Measurements from ENCODE around the gene ELF1.
A peak's percentile ranks its signal among the peaks of the same experiment; 100 is the strongest.

Gene ELF1

GRCh38 chr13:41005704-41006103, 13.4 kb downstream of the ELF1 start:
- no peak for DNase-seq

DNA sequence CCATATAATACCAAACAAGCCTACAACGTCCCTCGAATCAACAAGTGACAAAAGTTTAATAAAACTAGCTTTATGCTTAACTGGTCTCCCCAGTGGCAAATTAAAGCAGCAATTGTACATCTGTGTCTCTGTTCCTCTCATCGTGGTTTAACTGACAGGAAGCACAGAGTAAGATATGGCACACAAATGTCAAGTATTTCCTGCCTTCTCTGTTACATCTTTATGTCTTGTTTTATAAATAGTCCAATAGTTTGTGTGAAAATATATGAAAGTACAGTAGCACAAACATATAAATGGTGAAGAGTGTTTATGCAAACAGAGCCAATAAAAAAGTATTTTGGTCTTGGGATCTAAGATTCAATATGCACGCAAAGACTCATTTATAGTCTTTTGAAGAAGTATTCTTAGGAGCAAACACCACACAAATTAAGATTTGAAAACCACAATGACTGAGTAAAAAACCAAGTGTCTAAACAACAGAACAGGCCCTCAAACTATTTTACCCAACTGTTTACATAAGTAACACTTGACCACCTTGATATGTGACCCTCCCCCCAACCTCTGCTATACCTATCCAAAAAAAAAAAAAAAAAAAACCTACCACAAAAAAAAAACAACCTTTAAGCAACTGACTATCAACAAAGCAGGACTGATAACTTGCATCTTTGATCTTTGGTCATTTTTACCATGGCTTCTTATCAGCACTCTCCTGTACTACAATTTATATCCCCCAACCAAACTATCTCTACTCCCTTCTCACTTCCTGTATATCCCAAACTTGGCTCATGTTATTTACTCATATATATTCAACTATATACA, 14.0 kb downstream of the ELF1 start:
- no peak for DNase-seq

GRCh38 chr13:41002606-41003005, 16.5 kb downstream of the ELF1 start:
- no peak for DNase-seq

DNA sequence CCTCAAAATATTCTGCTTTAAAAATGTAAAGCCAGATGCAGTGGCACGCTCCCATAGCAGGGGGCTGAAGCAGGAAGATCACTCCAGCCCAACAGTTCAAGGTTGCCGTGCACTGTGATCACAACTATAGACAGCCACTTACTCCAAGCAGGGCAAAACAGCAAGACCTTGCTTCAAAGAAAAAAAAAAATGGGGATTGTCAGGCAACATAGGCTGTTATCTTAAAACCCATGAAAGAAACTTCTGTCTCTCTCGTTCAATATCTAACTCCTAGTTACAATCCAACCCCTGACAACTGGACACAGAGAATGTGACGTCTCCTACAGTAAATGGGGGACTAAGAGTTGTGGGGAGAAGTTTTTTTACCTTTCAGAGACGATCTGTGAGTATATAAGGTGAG, 17.4 kb downstream of the ELF1 start:
- DNase-seq = no peak

DNA sequence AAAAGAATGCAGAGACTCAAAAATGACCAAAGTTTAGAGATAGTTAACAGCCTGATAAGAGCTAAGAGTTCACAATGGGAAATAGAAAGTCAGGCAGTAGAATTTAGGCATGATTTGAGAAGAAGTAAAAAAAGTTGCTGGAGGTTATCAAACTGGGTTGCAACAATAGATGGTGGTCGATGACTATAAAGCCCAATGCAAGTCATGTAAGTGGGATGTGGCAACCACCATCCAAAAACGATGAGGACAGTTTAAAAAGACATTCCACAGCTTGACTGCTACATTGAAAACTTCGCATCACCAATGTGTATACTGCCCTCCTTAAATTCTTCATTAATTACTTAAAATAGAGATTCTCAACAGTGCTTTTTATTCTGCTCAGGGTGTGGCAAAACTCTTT, 19.7 kb downstream of the ELF1 start:
- no peak for DNase-seq

DNA sequence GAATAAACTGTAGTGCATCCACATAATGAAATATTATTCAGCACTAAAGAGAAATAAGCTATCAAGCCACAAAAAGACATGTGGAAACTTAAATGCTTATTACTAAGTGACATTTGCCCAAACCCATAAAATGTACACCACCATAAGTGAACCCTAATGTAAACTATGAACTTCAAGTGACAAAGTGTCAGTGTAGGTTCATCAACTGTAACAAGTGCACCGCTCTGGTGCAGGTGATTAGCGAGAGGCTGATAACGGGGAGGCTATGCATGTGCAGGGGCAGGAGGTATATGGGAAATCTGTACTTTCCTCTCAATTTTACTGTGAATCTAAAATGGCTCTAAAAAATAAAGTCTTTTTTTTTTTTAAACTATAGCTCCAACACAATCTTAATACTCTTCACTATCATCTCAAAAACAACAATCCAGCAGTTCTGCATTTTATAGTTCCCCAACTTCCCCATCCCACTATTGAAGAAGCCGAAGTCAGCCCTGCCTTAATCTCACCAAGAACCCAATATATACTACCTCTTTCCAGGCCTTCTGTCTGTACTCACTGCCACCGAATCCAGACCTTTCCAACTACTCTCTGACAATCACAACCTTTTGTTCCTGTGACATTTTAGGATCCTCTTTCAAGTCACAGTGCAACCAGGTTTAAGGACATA, 22.6 kb downstream of the ELF1 start:
- no peak for DNase-seq

GRCh38 chr13:40995997-40996396, 23.1 kb downstream of the ELF1 start:
- no peak for DNase-seq

DNA sequence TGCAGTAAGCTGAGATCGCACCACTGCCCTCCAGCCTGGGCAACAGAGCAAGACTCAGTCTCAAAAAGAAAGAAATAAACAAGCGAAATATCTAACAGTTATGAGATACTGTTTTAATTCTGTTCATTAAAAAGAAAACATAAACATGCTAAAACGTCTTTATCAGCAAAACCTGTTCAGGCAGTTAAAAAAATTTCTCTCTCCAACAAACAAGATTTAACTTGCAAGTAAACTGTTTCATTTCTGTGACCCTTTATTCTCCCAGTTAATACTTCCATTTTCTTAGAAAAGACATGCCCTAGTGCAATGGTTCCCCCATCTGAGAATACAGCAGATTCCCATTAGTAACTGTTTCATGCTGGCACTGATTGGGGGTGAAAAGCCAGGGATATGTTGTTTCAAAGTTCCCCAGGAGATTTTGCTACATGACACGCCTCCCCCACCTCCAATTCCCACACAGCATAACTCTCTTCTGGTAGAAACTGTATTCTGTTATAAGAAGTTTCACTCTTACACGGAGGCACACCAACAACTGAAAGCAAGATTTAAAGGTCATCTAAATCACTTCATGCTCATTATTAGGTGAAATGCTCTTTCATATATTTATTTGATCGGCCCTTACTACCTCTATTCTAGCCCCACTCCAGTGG, 24.4 kb downstream of the ELF1 start:
- no peak for DNase-seq

- peak; percentile 66 for DNase-seq
These were observed 25.1 kb downstream of the ELF1 start for GRCh38 chr13:40993987-40994386.

GRCh38 chr13:40992678-40993518, 26.2 kb downstream of the ELF1 start:
- peak; percentile 62 for DNase-seq

DNA sequence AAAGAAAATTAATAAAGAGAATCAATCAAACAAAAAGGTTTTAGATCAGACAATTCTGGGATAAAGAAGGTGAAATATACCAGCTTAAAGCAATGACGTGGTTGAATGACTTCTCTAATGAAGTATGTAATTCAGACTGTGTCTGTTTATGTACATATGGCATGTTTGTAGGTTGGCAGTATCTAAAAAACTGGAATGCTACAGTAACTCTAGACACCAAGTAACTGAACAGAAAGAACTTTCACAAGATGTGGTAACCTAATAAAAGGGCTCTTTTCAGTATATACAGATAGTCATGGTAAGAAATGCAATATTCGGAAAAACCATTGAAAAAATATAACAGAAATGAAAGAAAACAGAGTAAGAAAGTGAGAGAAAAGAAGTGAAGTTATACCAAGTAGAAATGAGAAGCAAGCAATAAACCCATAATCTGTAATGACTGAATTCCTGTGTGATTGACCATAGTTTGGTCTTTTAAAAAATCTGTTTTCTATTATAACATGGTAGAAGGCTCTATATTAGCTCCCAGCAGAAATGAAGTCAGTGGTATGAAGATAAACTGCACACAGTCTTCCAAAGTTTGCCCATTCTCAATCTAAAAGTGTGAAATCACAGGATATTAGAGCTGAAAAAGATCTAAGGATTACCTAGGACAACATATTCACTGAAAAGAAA, 31.4 kb downstream of the ELF1 start:
- DNase-seq = no peak

- peak; percentile 19 for DNase-seq
These were observed 32.8 kb downstream of the ELF1 start for GRCh38 chr13:40986101-40986856.

DNA sequence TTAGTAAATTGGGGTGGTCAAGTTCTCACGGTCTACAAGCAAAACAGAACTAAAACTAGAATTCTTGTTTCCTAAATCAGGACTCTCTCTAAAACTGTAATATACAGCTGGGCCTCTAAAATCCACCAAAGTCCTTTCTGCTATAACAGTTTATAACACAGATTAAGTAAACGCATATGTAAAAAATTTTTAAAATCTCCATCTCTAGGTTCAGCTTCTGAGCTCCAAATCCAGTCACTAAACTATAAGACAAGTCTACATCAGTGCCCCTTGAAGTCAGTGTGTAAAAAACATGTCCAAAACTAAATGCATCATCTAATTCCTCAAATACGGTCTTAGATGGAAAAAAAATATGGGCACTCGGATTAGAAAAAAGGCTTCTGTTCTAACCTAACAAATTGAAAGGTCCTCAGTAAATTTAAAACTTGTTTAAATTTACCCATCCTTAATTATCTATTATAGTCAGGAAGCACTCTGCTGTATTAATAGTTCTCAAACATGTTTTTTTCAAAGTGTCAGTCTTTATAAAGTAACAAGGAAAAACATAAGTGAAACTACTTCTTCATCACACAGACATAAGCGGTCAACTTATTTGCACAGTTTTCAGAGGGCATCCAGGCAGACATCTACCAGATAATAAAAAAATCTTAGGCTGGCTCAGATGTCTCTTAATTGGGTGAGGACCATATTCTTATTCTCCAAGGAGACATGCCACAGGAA, 33.6 kb downstream of the ELF1 start:
- no peak for DNase-seq

- DNase-seq = no peak
These were observed 34.3 kb downstream of the ELF1 start for GRCh38 chr13:40984668-40985366.

DNA sequence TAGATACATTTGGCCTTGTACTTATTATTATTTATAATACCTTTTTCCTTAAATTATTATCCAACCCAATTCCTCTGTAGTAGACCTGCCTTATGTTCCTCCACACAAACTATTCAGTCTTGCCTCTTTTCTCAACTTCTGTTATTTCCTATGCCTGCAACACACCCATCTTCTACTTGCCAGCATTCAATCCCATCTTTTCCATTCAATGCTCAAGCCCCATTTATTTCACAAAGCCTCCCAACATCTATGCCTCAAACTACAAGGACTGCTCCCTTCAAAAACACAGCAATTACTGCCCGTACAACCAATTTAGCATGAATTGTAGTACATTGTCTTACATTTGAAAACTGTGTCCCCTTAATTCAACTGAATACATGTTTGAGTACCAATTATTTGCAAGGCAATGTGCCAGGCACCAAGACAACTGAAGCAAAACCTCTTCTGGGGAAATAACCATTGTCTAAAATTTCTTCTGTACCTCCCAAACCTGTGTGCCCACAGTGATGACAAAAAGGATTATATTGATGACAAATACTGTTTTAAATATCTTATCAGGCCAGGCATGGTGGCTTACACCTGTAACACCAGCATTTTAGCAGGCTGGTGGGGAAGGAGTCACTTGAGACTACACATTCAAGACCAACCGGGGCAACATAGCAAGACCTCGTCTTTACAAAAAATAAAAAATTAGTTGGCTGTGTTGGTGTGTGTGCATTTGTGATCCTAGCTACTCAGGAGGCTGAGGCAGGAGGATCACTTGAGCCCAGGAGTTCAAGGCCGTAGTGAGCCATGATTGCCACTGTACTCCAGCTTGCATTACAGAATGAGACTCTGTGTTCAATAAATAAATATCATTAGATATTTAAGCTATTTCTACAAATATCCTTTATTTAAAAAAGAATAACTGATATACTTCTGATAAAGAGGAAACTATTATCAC, 35.1 kb downstream of the ELF1 start:
- peak; percentile 75 for DNase-seq

DNA sequence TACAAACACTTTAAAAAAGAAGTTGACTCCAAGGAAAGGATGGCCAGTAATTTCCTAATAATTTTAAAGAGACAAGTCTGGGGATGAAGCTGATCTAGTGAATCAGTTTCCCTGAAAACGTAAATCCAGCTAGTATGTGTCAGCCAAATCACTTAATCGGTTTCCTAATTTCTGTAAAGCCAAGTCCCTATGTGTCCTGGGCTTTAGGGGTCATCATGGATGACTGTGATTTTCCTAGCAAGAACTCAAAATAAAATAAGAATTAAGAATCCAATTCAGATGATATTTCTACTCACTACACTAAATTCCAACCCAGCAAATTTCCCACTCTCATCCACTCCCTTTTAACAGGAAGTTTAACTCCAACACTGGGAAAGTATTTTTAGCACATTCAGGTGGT, 35.9 kb downstream of the ELF1 start:
- no peak for DNase-seq

DNA sequence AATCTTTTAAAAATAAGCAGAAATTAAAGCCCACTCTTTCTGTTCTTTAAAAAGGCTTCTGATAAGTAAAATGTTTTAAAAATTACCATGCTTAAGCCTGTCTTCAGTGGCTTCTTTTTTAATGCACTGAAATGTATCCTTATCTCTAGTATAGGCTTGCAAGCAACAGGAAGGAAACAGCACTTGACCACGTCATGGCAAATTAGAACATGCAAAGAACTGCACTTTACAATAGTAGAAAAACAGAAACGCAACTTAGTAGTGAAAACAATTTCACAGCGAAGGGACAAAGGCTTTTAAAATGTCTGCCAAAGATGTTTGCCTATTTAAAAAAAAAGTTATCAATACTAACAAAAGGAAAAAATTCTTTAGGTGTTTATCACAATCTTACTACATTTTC, 36.3 kb downstream of the ELF1 start:
- no peak for DNase-seq

- no peak for DNase-seq
These were observed 37.2 kb downstream of the ELF1 start for GRCh38 chr13:40981949-40982348.

GRCh38 chr13:40981361-40981760, 37.8 kb downstream of the ELF1 start:
- DNase-seq = no peak

Data from NCI-H1105 treated with DMSO at 0.1 percent for 48 hours (cell line).